HepG2 (cell line): ENCODE data around the gene AURKA.

Source experiments
- CTCF ChIP-seq: sonication (generic); formaldehyde crosslinking; IDR thresholded peaks from 2 replicates; pipeline ENCODE4 v1.5.0; 2020; ENCODE audit warnings: mild to moderate bottlenecking, missing genetic modification reagents, moderate library complexity
- ETV6 ChIP-seq: sonication (generic); formaldehyde crosslinking; conservative IDR thresholded peaks from 2 replicates; pipeline ENCODE4 v1.4.0; 2020; ENCODE audit warnings: missing genetic modification reagents
- JUN ChIP-seq: sonication (generic); formaldehyde crosslinking; IDR thresholded peaks from 2 replicates; pipeline ENCODE4 v1.4.0; 2020; ENCODE audit warnings: mild to moderate bottlenecking, missing genetic modification reagents
- KIAA2018 ChIP-seq: sonication (generic); formaldehyde crosslinking; IDR thresholded peaks from 2 replicates; pipeline ENCODE4 v1.5.0; 2020; ENCODE audit warnings: mild to moderate bottlenecking, missing genetic modification reagents, borderline replicate concordance
- POLR2A ChIP-seq, 2 experiments: IDR thresholded peaks; 2 replicates each; pipeline ENCODE4 v1.6.1; 2011; ENCODE audit warnings: low read depth in 2 of 2, low read length in 2 of 2, mild to moderate bottlenecking in 1 of 2, moderate library complexity in 1 of 2; ENCODE audit not compliant: insufficient read depth in 1 of 2
- POLR2AphosphoS5 ChIP-seq: IDR thresholded peaks from 2 replicates; pipeline ENCODE4 v1.6.1; 2012; ENCODE audit warnings: low read depth, low read length
- ZBTB39 ChIP-seq: sonication (generic); formaldehyde crosslinking; IDR thresholded peaks from 2 replicates; pipeline ENCODE4 v1.5.0; 2020; ENCODE audit warnings: missing genetic modification reagents
- ZMAT5 ChIP-seq: sonication (generic); formaldehyde crosslinking; IDR thresholded peaks from 2 replicates; pipeline ENCODE4 v1.5.0; 2020; ENCODE audit warnings: mild to moderate bottlenecking, low read depth, missing genetic modification reagents, borderline replicate concordance
- ZNF615 ChIP-seq: sonication (generic); formaldehyde crosslinking; IDR thresholded peaks from 2 replicates; pipeline ENCODE4 v1.5.0; 2020; ENCODE audit warnings: mild to moderate bottlenecking, missing genetic modification reagents, borderline replicate concordance
- ZNF644 ChIP-seq: IDR thresholded peaks from 2 replicates; pipeline ENCODE4 v1.6.1; 2016; ENCODE audit warnings: low read depth

GRCh38 chr20:56420940-56421688 is 29.1 kb upstream of the AURKA start:
- TF ChIP-seq CTCF (no peak), JUN (CRISPR knock-in tag) (no peak), ZMAT5 (CRISPR knock-in tag) (no peak), POLR2AphosphoS5 (no peak), POLR2A (IDR thresholded peaks at IDR 0.05; ENCODE audit: insufficient read depth in 1 of 2, low read depth in 2 of 2, low read length in 2 of 2) (no peak), ZNF615 (CRISPR knock-in tag) (no peak), KIAA2018 (CRISPR knock-in tag) (no peak), ZBTB39 (no peak), ZNF644 (CRISPR knock-in tag) (no peak), ETV6 (CRISPR knock-in tag) (no peak)
